Ovary (tissue), 9 donors: Measurements from ENCODE around the gene PTPRQ. TPM values are rescaled to one million over a fixed set of nuclear protein-coding genes. Genes with fewer than 3 reads are reported as not detected.
"Not testable (repeated sequence)": the region's sequence is repeated elsewhere in the genome, so short reads cannot be mapped to it uniquely, and the experiment has no call there.

Experiments used
- DNase-seq, 5 donors: peaks; one replicate each; pipeline ENCODE4 v3.0.0-alpha.2; 2019 to 2020
- H3K27ac ChIP-seq, 2 donors: fragments of 200-600 bp; one replicate each; pipeline versions ENCODE4 v1.5.1 to v1.8.0; 2019 to 2022
- H3K27me3 ChIP-seq: fragments of 200-600 bp; one replicate; pipeline ENCODE4 v1.8.0; 2022
- H3K36me3 ChIP-seq: fragments of 200-600 bp; sonication (generic); one replicate; pipeline ENCODE4 v1.5.1; 2019
- H3K4me1 ChIP-seq: one replicate; pipeline ENCODE4 v1.8.1; 2013; ENCODE audit warnings: mild to moderate bottlenecking, moderate library complexity; ENCODE audit not compliant: insufficient read depth
- H3K4me3 ChIP-seq: fragments of 200-600 bp; sonication (generic); one replicate; pipeline ENCODE4 v1.5.1; 2017
- H3K9me3 ChIP-seq, 2 donors: fragments of 200-600 bp in 1 of 2; sonication (generic) in 1 of 2; one replicate each; pipeline versions ENCODE4 v1.5.1 to v1.8.1; 2013 to 2019; ENCODE audit warnings: mild to moderate bottlenecking in 1 of 2, moderate library complexity in 1 of 2
- CTCF ChIP-seq, 3 donors: fragments of 450-650 bp in 2 of 3; fragments of 200-600 bp in 1 of 3; IDR thresholded peaks; one replicate each; pipeline versions ENCODE4 v1.5.1 to v1.8.0; 2016 to 2022; ENCODE audit warnings: antibody characterized with exemption in 3 of 3, mild to moderate bottlenecking in 1 of 3
- EP300 ChIP-seq: sonication (generic); formaldehyde crosslinking; IDR thresholded peaks from one replicate; pipeline ENCODE4 v1.6.1; 2017; ENCODE audit warnings: antibody characterized with exemption
- POLR2A ChIP-seq: fragments of 450-650 bp; IDR thresholded peaks from one replicate; pipeline ENCODE4 v1.6.1; 2017; ENCODE audit warnings: antibody characterized with exemption, mild to moderate bottlenecking, moderate library complexity
- WGBS, 3 donors: extraction: QIAGEN DNeasy Blood & Tissue Kit in 1 of 3; methylation state at CpG; one replicate each; pipeline versions ENCODE4 v1.1.5 to v1.1.7; 2013 to 2017; 5-methylcytosine and 5-hydroxymethylcytosine counted together
- intact Hi-C, 4 donors: fragments of 100-400 bp; cut with DNase I; formaldehyde crosslinking; loops; one replicate each; pipeline versions ENCODE4 v1.11.0 to v1.15.1; 2022 to 2023
- polyA plus RNA-seq, 2 donors: library from polyadenylated mRNA; stranded (reverse); fragments of 200-250 nt in 1 of 2; fragments of 350-450 nt in 1 of 2; fragmentation: Illumina TruSeq in 1 of 2; extraction: RNeasy Lipid Tissue Mini Kit (QIAGEN cat#74804) in 1 of 2; gene quantifications; one replicate each; pipeline ENCODE4 v1.2.3, GENCODE V29; 2013 to 2014
- total RNA-seq, 7 donors: library from RNA; depleted of rRNA in 2 of 7; stranded (reverse); fragments of >200 nt in 2 of 7; fragmentation: NEBNext Ultra II Directional in 3 of 7; extraction: Animal tissue kit (Norgen Biotek cat#: 25700) in 3 of 7; gene quantifications; one replicate each; pipeline versions ENCODE4 v1.1.0 to v1.2.4, GENCODE V29; 2016 to 2023
- donor health status: DM: no; HTN: no; CAD: no; lungs with moderate emphysema.
- donor health status: DM: no; HTN: no; CAD: no.
- donor health status: Bipolar disorder and iron deficiency.
- donor health status: DM: yes; HTN: yes; CAD: no.
- donor health status: DM: no; HTN: no; CAD: no.
- donor health status: DM: yes; HTN: yes; CAD: no.

The PTPRQ gene
- total and polyA plus RNA-seq, 9 donors = 0.05 to 18.8 (median 0.23) TPM

- H3K9me3 ChIP-seq = no peaks in the 10 kb centered on the region
- intact Hi-C loops = no loop called here
- no peak overlapping the region for H3K4me3 ChIP-seq
- no peaks in the 10 kb centered on the region for H3K4me1 ChIP-seq
- H3K36me3 ChIP-seq = no peaks in the 10 kb centered on the region
- WGBS, 3 donors = 73 to 79% (median 79%) methylated on average over 5 of the region's 5 CpGs
- H3K27me3 ChIP-seq = peaks cover 2% of the 10 kb centered on the region
- no peak overlapping the region for H3K27ac ChIP-seq
- no peak for DNase-seq
- TF ChIP-seq POLR2A (no peak), EP300 (no peak), CTCF (IDR thresholded peaks at IDR 0.05) (no peak)
Observed at GRCh38 chr12:80670214-80670613, 226.2 kb downstream of the PTPRQ start.

GRCh38 chr12:80676042-80676636 lies 232.1 kb downstream of the PTPRQ start:
- H3K36me3 ChIP-seq, intact Hi-C loops, H3K9me3 ChIP-seq, H3K4me1 ChIP-seq, H3K27ac ChIP-seq, H3K27me3 ChIP-seq, DNase-seq, H3K4me3 ChIP-seq: not testable (repeated sequence)
- 91 to 95% (median 95%) methylated on average over 13 of the region's 13 CpGs for WGBS, 3 donors

GRCh38 chr12:80676856-80677255 lies 232.8 kb downstream of the PTPRQ start:
- Histone ChIP-seq H3K27ac (no peak overlapping the region), H3K36me3 (no peaks in the 10 kb centered on the region), H3K4me1 (no peaks in the 10 kb centered on the region), H3K4me3 (no peak overlapping the region), H3K9me3 (no peaks in the 10 kb centered on the region), H3K27me3 (peaks cover 2% of the 10 kb centered on the region)
- intact Hi-C loops = no loop called here
- TF ChIP-seq EP300 (no peak), POLR2A (no peak), CTCF (IDR thresholded peaks at IDR 0.05) (no peak)
- 20 to 35% (median 32%) methylated on average over 1 of the region's 1 CpG for WGBS, 3 donors
- DNase-seq = no peak

- intact Hi-C loops = no loop called here
- Histone ChIP-seq H3K9me3 (no peaks in the 10 kb centered on the region), H3K4me3 (no peak overlapping the region), H3K4me1 (no peaks in the 10 kb centered on the region), H3K36me3 (no peaks in the 10 kb centered on the region), H3K27ac (no peak overlapping the region), H3K27me3 (peaks cover 2% of the 10 kb centered on the region)
- no peak for DNase-seq
- WGBS, 3 donors = 94 to 97% (median 97%) methylated on average over 1 of the region's 1 CpG
- TF ChIP-seq CTCF (IDR thresholded peaks at IDR 0.05) (no peak), EP300 (no peak), POLR2A (no peak)
Observed at GRCh38 chr12:80677994-80678393, 234.0 kb downstream of the PTPRQ start.

- no peaks in the 10 kb centered on the region for H3K27me3 ChIP-seq
- H3K4me1 ChIP-seq = no peaks in the 10 kb centered on the region
- WGBS, 3 donors = 63 to 70% (median 64%) methylated on average over 3 of the region's 3 CpGs
- intact Hi-C loops = no loop called here
- H3K9me3 ChIP-seq = no peaks in the 10 kb centered on the region
- no peak overlapping the region for H3K27ac ChIP-seq
- DNase-seq = no peak
- H3K36me3 ChIP-seq = no peaks in the 10 kb centered on the region
- no peak overlapping the region for H3K4me3 ChIP-seq
- TF ChIP-seq CTCF (IDR thresholded peaks at IDR 0.05) (no peak), POLR2A (no peak), EP300 (no peak)
Observed at GRCh38 chr12:80679346-80680131, 235.5 kb downstream of the PTPRQ start.
